Activated T-helper 1 cell treated with anti-CD3 and anti-CD28 coated beads, Interleukin-12 subunit alpha, Interleukin-12 subunit beta, Interleukin-2, Interleukin-4 antibody, amounts not matched to agents 30 ng/mL and 10 ng/mL and 1 ng/mL, durations not matched to agents 14 hours and 24 hours and 36 hours (primary cell): ENCODE measurements around the gene CAMKMT. TPM values are rescaled to one million over a fixed set of nuclear protein-coding genes. Genes with fewer than 3 reads are reported as not detected.

Source experiments
- DNase-seq: peaks from one replicate; pipeline ENCODE4 v3.0.0; 2021; ENCODE audit warnings: low spot score
- H3K27ac Mint-ChIP-seq: one replicate; pipeline ENCODE4 v1.8.0; 2021; ENCODE audit warnings: mild to moderate bottlenecking, mixed read lengths
- H3K27me3 Mint-ChIP-seq: one replicate; pipeline ENCODE4 v1.8.0; 2022; ENCODE audit warnings: mild to moderate bottlenecking, moderate library complexity, mixed read lengths; ENCODE audit not compliant: insufficient read depth
- H3K36me3 Mint-ChIP-seq: one replicate; pipeline ENCODE4 v1.8.0; 2021; ENCODE audit warnings: low read depth, mixed read lengths
- H3K4me1 Mint-ChIP-seq: one replicate; pipeline ENCODE4 v1.8.0; 2021; ENCODE audit warnings: low read depth, mixed read lengths
- H3K4me3 Mint-ChIP-seq: one replicate; pipeline ENCODE4 v1.8.0; 2021; ENCODE audit warnings: mild to moderate bottlenecking, moderate library complexity, mixed read lengths
- H3K9me3 Mint-ChIP-seq: one replicate; pipeline ENCODE4 v1.8.0; 2021; ENCODE audit warnings: mixed read lengths
- intact Hi-C: fragments of 100-400 bp; cut with micrococcal nuclease; formaldehyde crosslinking; loops from one replicate; pipeline ENCODE4 v1.15.1; 2024
- total RNA-seq: library from RNA; stranded (reverse); gene quantifications from 2 replicates; pipeline ENCODE4 v1.2.3, GENCODE V29; 2022

Gene CAMKMT
- total RNA-seq, 1 donor from 2014 or later: 14.2 TPM

DNA sequence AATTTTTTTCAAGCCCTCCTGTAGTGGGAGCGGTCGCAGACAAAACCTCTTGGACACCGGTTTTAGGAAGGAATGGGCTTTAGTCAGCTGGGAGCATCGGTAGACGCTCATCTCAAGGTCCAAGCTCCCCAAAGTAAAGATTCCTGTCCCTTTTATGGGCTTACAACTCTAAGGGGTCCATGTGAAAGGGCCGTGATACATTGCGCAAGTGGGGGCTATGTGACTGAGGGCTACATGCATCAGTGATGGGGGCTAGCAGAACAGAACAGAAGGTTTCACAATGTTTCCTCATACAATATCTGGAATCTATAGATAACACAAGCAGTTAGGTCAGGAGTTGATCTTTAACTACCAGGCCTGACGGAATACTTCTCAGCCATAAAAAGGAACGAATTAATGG is 62.5 kb downstream of the CAMKMT start:
- DNase-seq: no peak
- intact Hi-C loops: no loop called here
- H3K27me3 Mint-ChIP-seq: no peaks in the 10 kb centered on the region
- H3K4me3 Mint-ChIP-seq: no peak overlapping the region
- no peaks in the 10 kb centered on the region for H3K9me3 Mint-ChIP-seq
- no peaks in the 10 kb centered on the region for H3K4me1 Mint-ChIP-seq
- no peak overlapping the region for H3K27ac Mint-ChIP-seq
- H3K36me3 Mint-ChIP-seq: peaks cover 2% of the 10 kb centered on the region

DNA sequence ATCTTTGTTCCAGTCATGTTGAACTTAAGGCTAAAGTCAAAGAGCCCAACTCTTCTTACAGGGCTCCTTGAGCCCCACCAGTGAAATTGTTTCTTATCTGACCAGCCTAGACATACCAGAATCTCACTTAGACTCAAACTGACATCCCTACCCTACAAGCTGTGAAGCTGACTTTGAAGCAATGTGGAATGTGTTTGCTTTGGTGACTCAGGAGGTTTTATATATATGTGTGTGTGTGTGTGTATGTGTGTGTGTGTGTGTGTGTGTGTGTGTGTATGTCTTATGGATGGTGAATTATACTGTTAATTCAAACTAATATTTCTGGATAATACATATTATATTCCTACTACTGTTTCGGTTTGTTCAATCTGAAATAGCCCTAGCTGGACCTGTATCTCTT is 67.3 kb downstream of the CAMKMT start:
- Mint-ChIP-seq H3K4me3 (no peak overlapping the region), H3K4me1 (no peaks in the 10 kb centered on the region), H3K27ac (no peak overlapping the region), H3K9me3 (no peaks in the 10 kb centered on the region), H3K27me3 (no peaks in the 10 kb centered on the region), H3K36me3 (peaks cover 2% of the 10 kb centered on the region)
- intact Hi-C loops: no loop called here
- DNase-seq: no peak

DNA sequence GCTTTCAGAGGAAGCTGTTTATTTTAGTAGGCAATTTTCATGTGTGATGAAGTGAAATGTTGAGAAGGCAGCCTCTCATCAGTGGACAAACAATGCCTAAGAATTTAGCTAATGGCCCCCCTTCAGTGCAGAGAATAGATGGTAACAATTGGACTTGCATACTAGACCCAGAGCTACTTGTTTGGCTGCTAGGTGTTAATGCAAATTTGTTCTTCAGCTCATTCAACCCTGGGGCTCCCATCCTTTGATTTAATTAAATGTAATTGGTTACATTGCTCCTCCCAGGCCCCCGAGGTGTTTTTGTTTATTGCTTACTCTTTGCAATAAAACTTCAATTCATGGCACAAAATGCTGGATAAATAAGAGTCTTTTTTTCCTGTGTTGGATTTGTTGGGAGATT is 68.6 kb downstream of the CAMKMT start:
- H3K27me3 Mint-ChIP-seq: no peaks in the 10 kb centered on the region
- H3K9me3 Mint-ChIP-seq: no peaks in the 10 kb centered on the region
- H3K4me1 Mint-ChIP-seq: no peaks in the 10 kb centered on the region

DNA sequence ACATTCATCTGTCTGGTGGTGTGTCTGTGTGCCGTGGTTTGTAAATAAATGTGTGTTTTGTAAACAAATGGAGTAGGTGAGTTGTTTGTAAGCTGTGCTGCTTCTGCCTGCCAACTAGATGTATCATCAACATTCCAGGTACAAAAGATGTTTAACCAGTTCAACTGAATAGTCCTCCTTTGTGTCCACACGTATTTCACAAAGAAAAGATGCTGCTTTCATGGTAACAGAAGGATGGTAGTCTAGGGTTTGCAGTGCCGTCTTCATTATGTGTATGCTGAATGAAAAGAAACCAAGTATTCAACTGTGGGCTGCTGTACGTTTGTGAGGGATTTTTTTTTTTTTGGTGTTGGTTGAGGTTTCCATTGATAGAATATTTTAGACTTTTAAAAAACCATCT is 72.1 kb downstream of the CAMKMT start:
- Mint-ChIP-seq H3K27me3 (no peaks in the 10 kb centered on the region), H3K4me1 (no peaks in the 10 kb centered on the region), H3K4me3 (no peak overlapping the region), H3K27ac (no peak overlapping the region), H3K36me3 (no peaks in the 10 kb centered on the region), H3K9me3 (no peaks in the 10 kb centered on the region)
- intact Hi-C loops: no loop called here
- no peak for DNase-seq

More for the DNA sequence above, 68.6 kb downstream of the CAMKMT start:
- no peak overlapping the region for H3K27ac Mint-ChIP-seq
- intact Hi-C loops: no loop called here
- peaks cover 2% of the 10 kb centered on the region for H3K36me3 Mint-ChIP-seq
- no peak for DNase-seq
- no peak overlapping the region for H3K4me3 Mint-ChIP-seq

DNA sequence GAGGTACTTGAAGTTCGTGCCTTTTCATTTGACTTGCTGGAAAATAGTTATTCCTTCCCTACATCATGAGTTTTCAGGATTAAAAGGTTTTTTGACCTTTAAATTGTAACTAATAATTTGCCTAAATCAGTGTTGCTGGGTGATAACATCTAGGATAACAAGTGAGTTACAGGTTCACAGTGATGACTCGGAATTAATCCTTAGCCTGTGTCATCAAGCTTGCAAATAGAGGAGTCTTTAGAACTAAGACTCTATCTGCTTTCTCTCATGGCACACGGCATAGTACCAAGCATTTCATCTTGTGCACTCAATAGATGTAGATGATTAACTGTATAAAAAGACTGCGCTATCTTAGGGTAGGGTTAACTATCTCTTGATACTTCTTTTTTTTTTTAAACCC is 79.5 kb downstream of the CAMKMT start:
- DNase-seq: no peak
- Mint-ChIP-seq H3K27me3 (no peaks in the 10 kb centered on the region), H3K27ac (no peak overlapping the region), H3K4me3 (no peak overlapping the region), H3K9me3 (peaks cover 4% of the 10 kb centered on the region), H3K36me3 (no peaks in the 10 kb centered on the region), H3K4me1 (no peaks in the 10 kb centered on the region)
- intact Hi-C loops: no loop called here

DNA sequence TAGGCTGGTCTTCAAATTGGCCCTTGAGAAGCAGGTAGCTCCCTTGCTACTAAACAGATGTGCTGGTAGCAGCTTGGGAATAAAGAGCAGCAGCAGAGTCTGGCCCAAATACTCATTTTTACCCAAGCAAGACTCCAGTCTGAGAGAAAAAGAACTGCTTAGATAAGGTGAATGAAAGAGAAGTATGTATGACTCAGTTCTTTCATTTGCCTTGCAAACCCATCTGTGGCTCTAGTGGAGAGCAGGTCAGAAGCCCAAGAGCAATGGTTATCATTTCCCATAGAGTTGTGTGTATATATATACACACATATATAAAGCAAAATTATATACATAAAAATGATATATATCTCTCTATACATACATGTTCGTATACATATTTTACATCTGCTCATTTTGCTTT is 80.3 kb downstream of the CAMKMT start:
- H3K27me3 Mint-ChIP-seq: no peaks in the 10 kb centered on the region
- peaks cover 4% of the 10 kb centered on the region for H3K9me3 Mint-ChIP-seq
- no peak overlapping the region for H3K27ac Mint-ChIP-seq
- no peaks in the 10 kb centered on the region for H3K36me3 Mint-ChIP-seq
- DNase-seq: no peak
- H3K4me1 Mint-ChIP-seq: no peaks in the 10 kb centered on the region
- no peak overlapping the region for H3K4me3 Mint-ChIP-seq
- intact Hi-C loops: no loop called here

DNA sequence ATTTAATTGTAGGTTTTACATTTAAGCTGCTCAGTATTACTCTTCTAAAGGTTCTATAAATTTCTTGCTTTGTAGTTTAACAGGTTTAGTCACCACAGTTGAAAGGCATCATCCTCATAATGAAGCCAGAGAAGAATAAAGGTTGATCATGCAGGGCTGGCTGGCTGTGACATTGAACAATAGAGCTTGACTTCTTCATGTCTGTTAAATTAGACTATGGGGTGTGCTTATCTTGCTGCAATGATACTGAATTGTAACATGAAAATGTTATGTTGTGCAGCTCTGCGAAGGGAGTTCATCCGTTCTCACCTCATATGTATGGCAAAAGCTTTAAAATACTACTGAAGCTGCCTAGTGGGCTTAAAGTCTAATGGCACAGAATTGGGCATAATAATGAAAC is 81.8 kb downstream of the CAMKMT start:
- no peaks in the 10 kb centered on the region for H3K36me3 Mint-ChIP-seq
- no peak overlapping the region for H3K4me3 Mint-ChIP-seq
- H3K27me3 Mint-ChIP-seq: no peaks in the 10 kb centered on the region
- no peaks in the 10 kb centered on the region for H3K4me1 Mint-ChIP-seq
- intact Hi-C loops: no loop called here
- no peak for DNase-seq
- peaks cover 4% of the 10 kb centered on the region for H3K9me3 Mint-ChIP-seq
- no peak overlapping the region for H3K27ac Mint-ChIP-seq

DNA sequence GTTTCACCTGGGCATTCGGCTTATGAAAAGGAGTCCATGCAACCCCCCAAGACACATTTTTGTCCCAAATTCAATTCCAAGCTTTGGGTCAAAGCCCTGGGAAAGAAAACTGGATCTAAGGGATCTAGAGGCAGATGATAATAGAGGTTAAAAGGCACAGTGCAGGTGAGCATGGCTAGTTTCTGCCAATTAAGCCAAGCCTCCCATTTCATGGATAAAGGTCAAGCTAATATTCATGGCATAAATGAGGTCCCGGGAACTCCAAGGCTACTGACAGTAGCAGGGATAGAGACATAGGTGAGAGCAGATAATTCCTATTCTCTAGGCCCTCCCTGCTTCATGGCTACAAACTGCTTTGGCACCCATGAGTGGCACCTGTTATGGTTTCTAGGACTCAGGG is 83.1 kb downstream of the CAMKMT start:
- no peak overlapping the region for H3K4me3 Mint-ChIP-seq
- no peak for DNase-seq
- intact Hi-C loops: no loop called here

DNA sequence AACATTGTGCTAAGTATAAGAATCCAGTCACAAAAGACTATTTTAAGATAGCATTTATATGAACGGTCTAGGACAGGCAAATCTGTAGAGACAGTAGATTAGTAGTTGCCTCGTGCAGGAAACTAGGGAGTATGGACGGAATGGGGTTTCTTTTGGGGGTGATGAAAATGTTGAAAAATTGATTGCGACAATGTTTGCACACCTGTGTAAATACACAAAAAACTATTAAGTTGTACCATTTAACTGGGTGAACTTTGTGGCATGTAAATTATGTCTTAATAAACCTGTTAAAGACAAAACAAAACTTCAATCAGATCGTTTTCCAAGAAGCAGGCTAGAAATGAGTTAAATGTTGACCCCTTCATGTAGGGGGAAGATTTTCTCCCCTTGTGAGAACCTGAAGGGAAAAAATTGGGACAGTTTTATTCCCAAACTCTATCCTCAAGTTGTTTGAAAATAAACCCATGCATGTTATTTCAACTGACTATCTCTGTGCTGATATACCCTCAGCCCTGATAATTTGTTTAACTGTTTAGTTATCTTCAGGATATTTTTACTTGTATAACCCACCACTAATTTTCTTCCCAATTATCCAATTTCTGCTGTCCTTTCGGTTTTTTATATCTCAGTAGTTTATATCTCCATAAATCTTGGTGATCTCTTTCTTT is 87.2 kb downstream of the CAMKMT start:
- intact Hi-C loops: no loop called here
- Mint-ChIP-seq H3K27me3 (no peaks in the 10 kb centered on the region), H3K36me3 (no peaks in the 10 kb centered on the region), H3K27ac (no peak overlapping the region), H3K4me3 (no peak overlapping the region), H3K4me1 (no peaks in the 10 kb centered on the region), H3K9me3 (no peaks in the 10 kb centered on the region)
- DNase-seq: no peak

More for the DNA sequence above, 83.1 kb downstream of the CAMKMT start:
- H3K27ac Mint-ChIP-seq: no peak overlapping the region
- no peaks in the 10 kb centered on the region for H3K9me3 Mint-ChIP-seq
- no peaks in the 10 kb centered on the region for H3K36me3 Mint-ChIP-seq
- no peaks in the 10 kb centered on the region for H3K4me1 Mint-ChIP-seq
- H3K27me3 Mint-ChIP-seq: no peaks in the 10 kb centered on the region

DNA sequence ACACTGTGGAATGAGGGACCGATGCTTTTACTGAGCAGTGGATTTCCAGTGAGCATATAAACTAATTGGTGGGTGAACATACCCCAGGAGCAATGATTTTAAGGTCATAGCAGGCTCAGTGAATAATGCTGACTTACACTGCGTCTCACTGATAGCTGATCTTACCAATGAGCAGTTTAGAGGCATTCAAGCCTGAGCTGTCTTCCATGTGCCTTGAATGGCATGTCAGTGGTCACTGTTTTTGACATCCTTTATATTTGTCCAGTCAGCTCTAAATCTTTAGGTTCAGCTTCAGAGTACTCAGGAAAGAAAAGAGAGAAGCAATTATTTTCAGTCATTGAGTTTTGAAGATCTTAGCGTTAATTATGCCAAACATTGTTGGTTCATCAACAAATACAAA is 88.3 kb downstream of the CAMKMT start:
- no peak for DNase-seq
- intact Hi-C loops: no loop called here
- H3K27me3 Mint-ChIP-seq: no peaks in the 10 kb centered on the region
- H3K4me3 Mint-ChIP-seq: no peak overlapping the region
- no peaks in the 10 kb centered on the region for H3K36me3 Mint-ChIP-seq
- no peak overlapping the region for H3K27ac Mint-ChIP-seq
- H3K9me3 Mint-ChIP-seq: no peaks in the 10 kb centered on the region
- H3K4me1 Mint-ChIP-seq: no peaks in the 10 kb centered on the region

DNA sequence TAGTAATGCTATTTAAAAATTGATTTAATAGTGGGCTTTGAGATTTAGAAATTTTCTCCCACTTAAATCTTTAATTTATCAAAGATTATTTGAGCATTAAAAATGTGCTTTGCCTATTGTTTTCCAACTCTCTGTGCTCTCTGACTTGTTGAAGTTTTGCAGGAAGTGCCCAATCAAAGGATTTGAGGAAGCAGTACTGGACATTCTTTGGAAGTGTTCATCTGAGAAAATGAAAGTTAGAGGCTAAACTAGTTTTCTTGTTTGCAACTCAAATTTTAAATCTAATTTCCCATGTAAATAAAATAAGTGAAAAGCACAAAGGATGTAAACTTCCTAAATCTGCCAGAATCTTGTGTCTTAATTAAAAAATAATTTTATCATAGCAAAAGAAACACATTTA is 89.1 kb downstream of the CAMKMT start:
- Mint-ChIP-seq H3K27me3 (no peaks in the 10 kb centered on the region), H3K36me3 (no peaks in the 10 kb centered on the region), H3K4me1 (no peaks in the 10 kb centered on the region), H3K9me3 (no peaks in the 10 kb centered on the region), H3K4me3 (no peak overlapping the region), H3K27ac (no peak overlapping the region)
- intact Hi-C loops: no loop called here
- DNase-seq: no peak

DNA sequence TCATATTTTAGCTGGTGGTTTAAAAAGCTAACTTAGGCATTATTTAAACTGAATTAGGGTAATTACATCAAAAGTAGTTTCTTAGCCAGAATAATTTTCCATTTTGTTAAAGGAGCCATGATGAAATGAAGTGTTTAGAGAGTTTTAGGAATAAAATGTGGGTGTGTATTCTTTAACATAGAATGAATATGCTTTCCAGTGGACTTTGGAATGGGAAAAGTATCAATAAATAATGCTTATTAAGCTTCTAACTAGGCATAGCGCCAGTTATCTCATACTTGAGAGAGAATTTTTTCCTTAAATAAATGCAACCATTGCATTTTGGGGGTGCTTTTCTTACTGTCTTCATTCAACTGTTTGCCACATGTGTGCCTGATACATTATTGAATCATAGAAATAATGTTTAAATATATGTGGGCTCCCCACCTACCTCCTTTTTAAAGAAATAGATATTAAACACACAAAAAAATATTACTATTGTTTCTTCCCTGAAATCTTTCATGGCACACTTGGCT is 90.4 kb downstream of the CAMKMT start:
- Mint-ChIP-seq H3K9me3 (no peaks in the 10 kb centered on the region), H3K27me3 (no peaks in the 10 kb centered on the region), H3K4me1 (no peaks in the 10 kb centered on the region), H3K27ac (no peak overlapping the region), H3K4me3 (no peak overlapping the region), H3K36me3 (no peaks in the 10 kb centered on the region)
- intact Hi-C loops: no loop called here
- DNase-seq: no peak

DNA sequence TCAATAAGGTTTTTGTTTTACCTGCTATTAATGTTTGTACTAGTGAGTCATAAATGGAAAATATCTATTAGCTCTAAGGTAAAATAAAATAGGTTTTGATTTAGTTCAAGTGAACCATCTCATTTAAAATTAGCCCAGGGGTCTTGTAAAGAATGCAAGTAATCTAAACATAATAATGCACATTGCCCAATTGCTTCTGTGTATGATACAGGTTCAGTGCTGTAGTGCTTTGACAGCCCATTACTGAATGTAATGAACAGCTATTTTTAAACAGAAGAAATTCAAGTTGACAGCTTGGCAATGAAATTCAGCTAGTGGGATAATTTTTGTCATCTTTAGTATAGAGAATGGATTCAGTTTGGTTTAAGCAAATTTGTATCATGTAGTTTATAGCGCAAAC is 91.5 kb downstream of the CAMKMT start:
- Mint-ChIP-seq H3K36me3 (no peaks in the 10 kb centered on the region), H3K4me1 (no peaks in the 10 kb centered on the region), H3K9me3 (no peaks in the 10 kb centered on the region), H3K4me3 (no peak overlapping the region), H3K27ac (no peak overlapping the region), H3K27me3 (no peaks in the 10 kb centered on the region)
- intact Hi-C loops: no loop called here
- no peak for DNase-seq

DNA sequence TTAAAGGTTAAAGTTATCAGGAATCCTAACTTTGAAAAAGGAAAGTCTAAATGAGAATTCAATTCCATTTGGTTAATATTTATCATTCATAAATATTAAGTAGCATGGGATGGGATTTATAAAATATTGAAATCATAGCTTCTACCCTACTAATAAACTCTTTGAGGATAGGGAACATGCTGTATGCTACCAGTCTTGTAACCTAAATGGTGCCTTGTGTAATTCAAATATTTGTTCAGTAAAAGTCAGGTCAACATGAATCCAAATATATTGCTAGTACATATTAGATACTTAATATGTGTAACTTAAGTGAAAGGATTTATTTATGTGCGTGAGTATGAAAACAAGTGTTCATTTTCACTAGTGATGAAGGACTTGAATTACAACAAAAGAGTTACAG is 94.1 kb downstream of the CAMKMT start:
- Mint-ChIP-seq H3K4me3 (no peak overlapping the region), H3K36me3 (no peaks in the 10 kb centered on the region), H3K9me3 (no peaks in the 10 kb centered on the region), H3K27ac (no peak overlapping the region), H3K4me1 (no peaks in the 10 kb centered on the region), H3K27me3 (no peaks in the 10 kb centered on the region)
- DNase-seq: no peak
- intact Hi-C loops: no loop called here
